Stimulated activated CD8-positive, alpha-beta memory T cell treated with anti-CD3 and anti-CD28 coated beads, Interleukin-7, amount 100 ng/mL, for 24 hours (primary cell): ENCODE measurements around the gene NSFL1C.

ENCODE experiments used
- DNase-seq: peaks from one replicate; pipeline ENCODE4 v3.0.0-alpha.2; 2020; ENCODE audit warnings: low read depth

NSFL1C gene

DNA sequence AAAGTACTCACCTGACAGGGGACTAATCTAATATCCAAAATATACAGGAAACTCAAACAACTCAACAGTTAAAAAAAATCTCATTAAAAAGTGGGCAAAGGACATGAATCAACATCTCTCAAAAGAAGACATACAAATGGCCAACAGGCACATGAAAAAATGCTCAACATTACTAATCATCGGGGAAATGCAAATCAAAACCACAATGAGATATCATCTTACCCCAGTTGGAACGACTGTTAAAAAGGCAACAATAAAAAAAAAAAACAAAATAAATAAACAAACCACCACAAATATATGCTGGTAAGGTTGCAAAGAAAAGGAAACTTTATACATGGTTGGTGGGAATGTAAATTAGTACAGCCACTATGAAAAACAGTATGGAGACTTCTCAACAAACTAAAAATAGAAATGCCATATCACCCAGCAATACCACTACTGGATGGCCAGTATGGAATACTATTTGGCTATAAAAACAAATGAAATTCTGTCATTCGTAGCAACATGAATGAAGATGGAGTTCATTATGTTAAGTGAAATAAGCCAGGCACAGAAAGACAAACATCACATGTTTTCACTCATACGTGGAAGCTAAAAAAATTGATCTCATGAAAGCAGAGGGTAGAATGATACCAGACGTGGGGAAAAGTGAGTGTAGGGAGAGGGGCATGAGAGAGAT lies 17.9 kb upstream of the NSFL1C start:
- DNase-seq: no peak

DNA sequence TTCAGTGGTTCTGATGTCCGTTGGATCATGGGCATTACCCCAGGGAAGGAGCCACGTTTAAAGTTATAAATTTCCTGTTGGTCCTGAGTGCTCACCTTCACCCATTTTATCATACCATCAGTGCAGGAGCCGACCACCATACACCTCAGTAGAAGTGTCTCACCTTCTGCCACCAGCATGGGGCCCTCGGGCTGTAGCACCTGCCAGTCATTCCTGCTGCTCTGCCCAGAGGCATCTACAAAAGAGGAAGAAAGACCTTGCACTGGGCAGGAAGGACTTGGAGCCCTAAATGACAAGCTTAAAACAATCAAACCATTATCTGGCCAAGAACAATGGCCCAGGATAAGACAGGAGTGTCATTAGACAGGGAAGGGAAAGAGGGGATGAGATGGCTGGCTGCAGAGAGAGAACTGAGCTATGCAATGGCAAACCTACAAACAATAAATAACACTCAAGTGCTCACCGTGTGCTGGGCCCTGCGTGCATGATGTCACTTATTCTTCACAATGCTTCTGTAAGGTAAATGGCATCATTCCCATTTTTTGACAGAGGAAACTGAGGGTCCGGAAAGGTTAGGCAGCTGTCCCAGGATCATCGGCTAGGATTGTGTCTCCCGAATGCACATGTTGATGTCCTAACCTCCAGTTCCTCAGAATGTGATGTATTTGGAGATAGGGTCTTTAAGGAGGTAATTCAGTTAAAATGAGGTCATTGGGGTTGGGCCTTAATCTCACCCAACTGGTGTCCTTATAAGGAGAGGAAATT lies 13.4 kb upstream of the NSFL1C start:
- DNase-seq: no peak

DNA sequence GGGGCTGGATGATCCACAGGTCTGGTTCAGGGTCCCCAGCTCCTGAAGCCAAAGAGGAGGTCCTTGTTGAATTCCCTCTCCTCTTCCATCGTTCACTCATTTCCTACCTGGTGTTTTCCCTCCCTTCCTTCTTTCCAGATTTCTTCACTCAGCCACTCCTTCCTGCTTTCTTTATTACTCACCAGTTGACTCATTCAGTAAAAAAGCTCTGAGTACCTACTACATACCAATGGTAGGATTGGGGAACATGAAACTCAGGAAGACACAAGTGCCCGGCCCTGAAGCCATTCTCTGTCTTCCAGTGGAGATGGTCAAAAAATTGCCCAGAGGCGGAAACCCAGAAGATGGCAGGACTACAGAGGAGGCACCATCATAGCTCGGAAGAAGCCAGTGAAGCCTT lies 11.9 kb upstream of the NSFL1C start:
- no peak for DNase-seq

DNA sequence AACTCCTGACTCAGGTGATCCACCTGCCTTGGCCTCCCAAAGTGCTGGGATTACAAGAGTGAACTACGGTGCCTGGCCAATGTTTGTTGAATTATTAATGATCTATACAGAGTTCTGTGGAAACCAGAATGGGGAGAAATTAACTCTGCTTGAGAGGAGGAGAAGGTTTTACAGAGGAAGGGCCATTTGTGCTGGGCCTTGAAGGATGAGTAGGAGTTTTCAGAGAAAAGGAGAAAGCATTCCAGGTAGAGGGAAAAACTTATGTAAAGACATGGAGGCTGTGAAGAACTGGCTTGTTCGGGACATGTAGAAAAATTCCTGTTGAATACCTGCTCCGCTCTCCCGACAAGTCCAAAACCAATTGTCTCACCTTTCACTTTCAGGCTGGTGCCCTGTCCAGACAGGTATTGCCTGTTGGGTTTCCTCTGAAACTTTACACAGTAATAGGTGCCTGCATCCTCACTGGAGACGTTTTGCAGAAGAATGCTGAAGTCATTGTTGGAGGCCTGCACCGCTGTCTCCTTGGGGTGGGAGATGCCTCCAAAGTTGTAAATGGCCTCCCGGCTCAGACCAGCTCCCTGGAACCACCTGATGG lies 11.3 kb upstream of the NSFL1C start:
- no peak for DNase-seq

DNA sequence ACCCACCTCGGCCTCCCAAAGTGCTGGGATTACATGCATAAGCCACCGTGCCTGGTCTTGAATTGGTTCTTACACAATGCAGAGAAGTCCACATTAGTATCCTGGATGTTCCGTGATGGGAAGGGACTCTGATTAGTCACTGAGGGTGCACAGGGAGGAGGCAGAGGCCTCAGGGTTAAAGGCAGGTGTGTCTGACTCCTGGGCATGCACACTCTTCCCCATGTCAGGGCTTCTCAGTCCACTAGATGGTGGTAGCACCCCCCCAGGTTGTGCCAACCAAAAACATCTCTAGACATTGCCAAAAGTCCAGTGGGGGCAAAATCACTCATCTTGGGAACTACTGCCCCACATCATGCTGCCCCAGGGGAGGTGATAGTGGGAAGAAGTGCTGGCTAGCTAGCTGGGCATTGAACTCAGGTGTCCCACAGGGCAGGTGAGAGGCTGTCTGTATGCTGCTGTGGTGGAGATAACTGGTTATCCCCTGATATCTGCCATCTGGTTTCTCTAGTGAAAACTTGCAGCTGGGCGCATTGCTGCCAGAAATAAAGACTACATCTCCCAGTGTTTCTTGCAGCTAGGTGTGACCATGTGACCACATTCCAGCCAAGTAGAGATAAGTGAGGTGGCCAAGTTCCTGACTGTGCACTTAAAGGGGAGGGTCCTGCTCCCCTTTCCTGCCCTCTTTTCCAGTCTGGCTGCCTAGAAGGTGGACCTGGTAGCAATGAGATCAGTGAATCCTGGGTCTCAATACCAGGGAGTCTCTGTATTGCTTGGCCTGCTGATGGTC lies 8.4 kb upstream of the NSFL1C start:
- DNase-seq: no peak

DNA sequence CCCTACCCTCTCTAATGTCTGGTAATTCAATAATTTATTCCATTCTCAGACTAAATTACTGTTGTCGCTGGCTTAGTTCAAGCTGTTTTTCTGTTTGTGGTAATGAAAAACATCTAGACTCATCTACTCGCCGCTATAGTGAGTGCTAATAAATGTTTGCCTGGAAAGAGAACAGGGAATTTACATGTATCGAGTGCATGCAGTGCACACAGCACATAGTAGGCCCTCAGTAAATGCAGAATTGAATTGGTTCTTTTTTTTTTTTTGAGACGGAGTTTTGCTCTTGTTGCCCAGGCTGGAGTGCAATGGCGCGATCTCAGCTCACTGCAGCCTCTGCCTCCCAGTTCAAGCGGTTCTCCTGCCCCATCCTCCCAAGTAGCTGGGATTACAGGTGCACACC lies 7.7 kb upstream of the NSFL1C start:
- no peak for DNase-seq

DNA sequence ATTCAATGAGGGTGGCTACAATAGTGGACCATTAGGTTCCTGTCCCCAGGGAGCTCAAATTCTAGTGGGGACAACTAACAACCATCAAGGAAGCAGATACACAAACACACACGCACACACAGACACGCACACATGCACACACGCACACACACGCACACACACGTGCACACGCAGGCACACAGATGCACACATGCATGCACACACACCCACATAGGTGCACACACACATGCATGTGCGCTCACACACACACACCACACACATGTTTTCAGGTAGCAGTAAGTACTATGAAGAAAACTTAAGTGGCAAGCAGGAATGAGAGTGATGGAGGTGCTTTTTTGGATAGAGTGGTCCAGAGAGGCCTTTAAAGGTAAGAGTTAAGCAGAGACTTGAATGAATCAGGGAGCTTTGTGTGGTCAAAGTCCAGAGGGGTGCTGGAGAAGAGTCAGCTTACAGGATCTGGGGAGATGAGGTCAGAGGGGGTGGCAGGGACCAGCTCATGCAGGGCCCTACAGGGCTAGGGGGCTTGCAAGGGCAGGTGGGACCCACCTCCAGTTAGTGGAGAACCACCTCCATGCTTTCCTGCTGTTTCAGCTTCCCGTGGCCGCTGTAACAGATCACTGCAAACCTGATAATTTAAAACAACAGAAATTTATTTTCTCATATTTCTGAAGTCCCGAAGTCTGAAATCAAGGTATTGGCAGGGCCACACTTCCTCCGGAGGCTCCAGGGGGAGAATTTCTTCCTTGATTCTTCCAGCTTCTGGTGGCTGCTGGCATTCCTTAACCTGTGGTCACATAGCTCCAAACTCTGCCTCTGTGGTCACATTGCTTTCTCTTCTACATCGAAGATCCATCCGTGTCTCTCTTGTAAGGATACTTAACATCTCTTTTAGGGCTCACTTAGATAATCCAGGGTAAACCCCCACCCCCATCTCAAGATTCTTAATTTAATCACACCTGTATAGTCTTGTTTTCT lies 6.9 kb upstream of the NSFL1C start:
- no peak for DNase-seq

DNA sequence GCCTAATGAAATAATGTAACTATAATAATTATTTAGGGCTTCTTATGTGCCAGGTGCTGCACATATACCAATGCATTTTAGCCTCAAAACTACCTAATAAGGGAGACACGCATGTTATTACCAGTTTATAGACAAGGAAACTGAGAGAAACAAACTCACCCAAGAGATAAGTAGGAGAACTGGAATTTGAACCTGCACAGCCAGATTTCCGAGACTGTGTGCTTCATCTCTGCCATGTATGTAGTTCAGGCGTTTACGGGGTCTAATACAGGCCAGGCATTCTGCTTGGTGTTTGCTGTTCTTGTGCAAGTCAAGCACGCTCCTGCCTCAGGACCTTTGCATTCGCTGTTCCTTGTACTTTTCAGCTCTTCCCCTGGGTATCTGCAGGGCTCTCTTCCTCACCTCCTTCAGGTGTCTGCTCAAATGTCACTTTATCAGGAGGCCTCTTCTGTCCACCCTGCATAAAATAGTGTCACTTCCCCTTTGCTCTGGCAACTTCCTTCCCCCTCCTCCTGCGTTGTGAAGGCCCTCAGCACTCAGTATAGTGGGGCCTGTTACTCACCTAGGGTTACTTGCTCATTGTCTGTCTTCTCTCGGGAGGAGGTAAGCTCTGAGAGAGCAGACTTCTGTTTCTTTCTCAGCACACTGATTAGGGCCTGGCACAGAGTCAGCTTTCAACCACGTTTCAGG lies 6.1 kb upstream of the NSFL1C start:
- DNase-seq: no peak

DNA sequence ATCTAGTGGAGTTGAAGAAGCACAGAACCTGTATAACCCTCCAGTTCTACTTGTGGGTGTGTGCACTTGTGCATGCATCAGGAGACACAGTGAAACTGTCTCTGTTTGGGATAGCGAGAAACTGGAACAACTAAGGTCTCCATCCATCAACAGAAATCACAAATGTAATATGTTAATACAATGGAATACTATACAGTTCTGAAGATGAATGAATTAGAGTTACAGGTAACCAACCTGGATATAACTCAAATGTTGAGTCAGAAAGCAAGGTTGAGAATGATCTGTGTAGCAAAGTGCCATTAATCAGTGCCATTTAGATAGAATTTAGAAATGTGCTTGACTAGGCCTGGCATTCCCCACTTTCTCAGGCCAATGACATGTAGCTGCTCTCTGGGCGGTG lies 4.6 kb upstream of the NSFL1C start:
- no peak for DNase-seq

DNA sequence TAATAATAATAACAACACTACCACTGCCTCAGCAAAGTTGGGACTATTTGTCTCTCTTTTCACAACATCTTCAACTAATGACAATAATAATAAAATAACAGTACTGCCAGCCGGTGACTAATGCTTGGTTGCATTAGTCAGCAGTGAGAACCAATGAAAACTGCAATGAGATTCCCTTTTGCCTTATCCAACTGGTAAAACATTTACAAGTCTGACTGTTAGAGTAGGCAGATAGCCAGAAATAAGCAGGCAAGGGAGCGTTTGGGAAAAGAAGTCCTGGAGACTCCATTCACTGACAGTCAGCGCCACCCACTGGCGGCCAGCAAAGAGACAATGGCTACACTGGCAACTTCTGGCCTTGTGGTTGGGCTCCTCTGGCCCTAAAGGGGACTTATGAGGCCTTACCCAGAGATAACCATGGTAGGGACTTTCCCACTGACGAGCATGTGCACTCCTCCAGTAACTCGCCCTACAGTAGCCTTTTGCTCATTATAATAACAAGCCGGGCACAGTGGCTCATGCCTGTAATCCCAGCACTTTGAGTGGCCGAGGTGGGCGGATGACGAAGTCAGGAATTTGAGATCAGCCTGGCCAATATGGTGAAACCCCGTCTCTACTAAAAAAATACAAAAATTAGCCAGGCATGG lies 3.4 kb upstream of the NSFL1C start:
- no peak for DNase-seq

DNA sequence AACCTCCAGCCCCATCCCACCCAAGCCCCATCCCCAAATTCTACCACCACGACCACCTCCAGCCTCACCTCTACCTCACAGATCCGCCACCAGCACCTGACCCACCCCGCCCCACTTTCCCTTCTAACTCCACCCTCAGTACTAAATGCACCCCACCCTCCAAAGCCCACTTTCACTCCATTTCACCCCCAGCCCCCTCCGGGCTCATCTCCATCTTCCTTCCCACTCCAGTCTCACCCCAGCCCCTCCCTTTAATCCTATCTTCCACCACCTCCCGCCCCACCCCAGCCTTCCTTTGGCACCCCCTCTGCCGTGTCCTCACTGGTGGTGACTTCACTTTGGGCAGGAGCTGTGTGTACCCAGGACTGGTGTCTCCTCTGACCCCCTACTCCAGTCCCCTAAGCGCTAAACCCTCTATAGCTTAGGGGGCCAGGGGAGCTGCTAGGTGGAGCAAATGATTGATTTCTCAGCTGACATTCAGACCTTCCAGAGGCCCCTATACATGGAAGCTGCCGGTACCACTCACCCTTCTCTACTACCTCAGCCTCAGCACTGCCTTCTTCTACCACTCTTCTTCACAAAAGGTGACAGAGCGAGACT lies 2.8 kb upstream of the NSFL1C start:
- DNase-seq: no peak

DNA sequence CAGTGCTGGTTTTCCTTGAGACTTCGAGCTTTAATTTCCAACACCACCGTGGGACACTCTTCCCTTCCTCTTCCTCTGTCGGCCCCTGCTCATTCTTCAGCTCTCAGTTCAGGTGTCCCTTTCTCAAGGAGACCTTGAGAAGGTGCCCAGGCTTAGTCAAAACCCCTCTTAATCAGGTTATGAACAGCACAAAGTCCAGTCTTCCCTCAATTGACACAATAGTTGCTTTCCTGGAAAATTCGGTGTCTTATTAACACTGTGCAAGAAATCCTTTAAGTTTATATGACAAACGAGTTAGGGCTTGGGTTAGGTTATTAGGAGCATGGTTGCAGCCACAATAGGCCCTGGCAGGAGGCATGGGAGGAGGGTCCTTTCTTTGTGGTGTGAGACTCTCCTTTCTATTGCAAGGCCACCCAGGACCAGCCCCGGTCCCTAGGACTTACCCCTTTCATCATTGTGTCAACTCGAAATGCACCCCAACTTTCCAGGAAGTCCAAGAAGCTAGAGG lies 1.5 kb upstream of the NSFL1C start:
- no peak for DNase-seq

DNA sequence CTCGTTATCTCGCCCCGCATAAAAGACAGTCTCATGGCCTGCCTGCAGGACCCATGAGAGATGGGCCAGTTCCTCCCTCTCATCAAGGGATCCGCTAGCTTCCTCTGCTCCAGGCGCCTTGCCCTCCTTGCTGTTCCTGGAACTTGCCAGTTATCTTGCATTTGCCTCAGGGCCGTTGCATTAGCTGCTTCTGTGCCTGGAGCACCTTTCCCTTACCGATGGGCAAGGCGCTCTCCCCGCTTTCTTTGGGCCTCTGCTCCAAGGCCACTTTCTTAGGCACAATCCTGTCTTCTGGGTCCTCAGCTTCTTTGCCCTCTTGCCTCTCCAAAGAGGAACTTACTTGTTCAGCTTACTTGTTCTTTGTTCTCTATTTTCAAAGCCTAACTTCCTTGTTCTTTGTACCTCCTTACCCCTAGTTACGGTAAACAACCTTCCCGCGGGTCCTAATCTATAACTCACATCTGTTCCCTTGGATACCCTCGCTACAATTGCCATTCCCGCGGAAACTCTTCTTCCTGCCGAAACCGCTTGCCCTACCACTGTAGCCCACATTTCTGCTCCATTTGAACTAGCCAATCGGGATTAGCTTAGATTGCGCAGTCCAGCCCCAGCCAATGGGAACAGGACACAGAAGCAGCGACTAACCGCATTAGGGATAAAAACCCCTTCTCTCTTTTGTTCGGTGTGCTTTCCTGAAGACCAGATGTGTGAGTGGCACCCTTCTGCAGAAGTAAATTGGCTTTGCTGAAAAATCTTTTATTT lies 887 bp upstream of the NSFL1C start:
- no peak for DNase-seq

DNA sequence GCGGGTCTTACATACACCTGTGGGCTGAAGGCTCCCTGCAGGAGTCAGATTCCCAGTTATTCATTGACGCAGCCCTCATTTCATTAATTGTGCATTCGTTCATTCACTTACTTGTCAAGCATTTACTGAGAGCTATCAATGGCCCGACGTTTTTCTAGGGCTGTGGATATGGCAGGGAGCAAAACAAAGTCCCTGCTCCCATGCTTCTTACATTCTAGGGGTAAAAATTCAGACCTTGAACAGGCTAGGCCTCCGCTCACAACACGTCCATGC lies 369 bp upstream of the NSFL1C start:
- DNase-seq: no peak

DNA sequence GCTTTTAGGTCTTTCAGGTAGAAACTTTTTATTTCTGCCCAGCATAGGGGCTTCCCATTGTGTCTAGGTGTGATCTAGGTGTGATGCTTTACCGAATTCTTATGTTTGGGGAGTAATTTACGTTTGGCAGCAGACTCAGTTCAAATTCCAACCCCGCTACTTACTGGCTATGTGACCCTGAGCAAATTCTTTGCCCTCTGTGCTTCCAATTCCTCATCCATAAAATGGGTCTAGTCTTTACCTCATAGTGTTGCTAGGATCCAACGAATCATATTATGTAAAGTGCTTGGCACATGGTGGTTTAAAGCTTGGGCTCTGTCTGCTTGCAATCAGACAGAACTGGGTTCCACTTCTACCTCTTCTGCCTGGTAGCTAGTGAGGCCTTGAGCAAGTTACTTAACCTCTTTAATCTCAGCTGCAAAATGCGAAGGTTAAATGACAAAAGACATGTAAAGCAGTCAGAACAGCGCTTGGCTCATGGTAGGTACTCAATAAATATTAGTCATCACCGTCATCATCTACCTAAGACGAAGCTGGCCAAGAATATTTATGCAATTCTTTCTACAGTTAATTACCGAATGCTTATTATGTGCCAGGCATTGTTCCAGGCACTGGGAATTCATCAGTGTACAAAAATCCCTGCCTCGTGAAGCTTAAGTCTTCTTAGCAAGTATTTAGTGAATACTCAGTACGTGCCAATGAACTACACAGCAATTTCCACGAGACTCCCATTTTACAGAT lies 1.0 kb downstream of the NSFL1C start:
- DNase-seq: no peak

DNA sequence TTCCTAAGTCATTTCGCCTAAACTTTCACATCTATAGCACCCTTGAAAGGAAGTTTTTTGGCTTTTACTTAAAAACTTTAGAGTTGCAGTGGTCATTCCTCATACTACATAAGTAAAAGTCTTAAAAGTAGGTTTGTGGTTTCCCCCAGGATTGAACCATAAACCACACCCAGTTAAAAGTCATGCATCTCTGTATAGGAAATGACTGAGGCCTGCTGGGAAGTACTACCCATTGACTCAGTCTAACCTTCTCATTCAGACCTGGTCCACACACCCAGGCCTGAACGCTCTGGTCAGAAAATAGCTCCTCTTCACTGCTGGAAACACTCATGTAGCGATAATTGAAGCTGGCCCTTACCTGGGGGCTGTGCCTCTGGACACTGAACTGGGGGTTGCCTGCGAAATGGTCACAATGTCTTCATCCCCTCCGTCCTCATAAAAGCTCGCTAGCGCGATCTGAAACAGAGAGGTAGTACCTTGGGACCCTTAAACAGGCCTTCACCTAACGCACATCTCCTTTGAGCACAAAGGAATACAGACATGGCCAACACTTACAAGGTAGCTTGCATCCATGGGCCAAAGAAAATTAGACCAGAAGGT lies 2.6 kb downstream of the NSFL1C start:
- no peak for DNase-seq

DNA sequence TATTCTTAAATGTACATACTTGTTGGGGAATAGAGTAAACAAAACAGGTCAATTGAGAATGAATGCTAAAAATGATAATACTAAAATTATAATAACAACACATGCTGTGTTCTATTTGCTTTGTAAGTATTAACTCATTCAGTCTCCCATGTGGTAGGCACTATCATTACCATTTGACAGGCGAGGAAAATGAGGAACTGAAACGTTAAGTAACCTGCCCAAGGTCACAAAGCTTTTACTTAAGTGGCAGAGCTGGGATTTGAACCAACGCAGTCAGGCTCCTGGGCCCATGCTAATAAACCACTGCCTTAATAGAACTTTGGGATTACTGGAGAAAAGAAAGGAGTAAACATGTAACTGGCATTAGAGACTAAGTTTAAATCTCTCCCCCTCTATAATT lies 3.8 kb downstream of the NSFL1C start:
- no peak for DNase-seq

DNA sequence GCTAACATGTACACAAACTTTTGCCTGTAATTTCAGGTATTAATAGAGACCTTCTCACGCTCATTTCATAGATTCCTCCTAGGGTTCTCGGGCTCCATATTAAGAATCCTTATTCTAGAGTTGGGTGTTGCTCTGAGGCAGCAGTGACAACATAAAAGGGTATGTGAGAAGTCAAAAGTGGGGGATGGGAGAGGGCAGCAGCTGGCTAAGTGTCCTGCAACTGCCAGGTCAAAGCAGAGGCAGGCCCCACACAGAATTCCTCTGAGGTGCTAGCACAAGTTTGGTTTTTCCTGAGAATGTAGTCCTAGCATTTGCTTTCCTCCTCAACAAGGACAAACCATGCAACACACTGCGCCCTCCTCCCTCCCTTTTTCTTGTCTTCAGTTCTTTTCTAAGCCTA lies 4.6 kb downstream of the NSFL1C start:
- DNase-seq: no peak
